ENCODE data around the gene CCNB2.
"Not testable (repeated sequence)": the region's sequence is repeated elsewhere in the genome, so short reads cannot be mapped to it uniquely, and the experiment has no call there.

GRCh38 chr15:59162080-59162479 is 57.1 kb downstream of the CCNB2 start:
- not testable (repeated sequence) for TF ChIP-seq POLR2A, CTCF (IDR thresholded peaks at IDR 0.05)
